SK-N-SH treated with all-trans-retinoic acid at 6 μM for 48 hours (cell line): ENCODE data around the gene PROZ.

Source experiments
- ATAC-seq: fragments of 200-7000 bp; cut with Tn5 transposase; 3 replicates; pipeline ENCODE4 v1.9.1; 2020; ENCODE audit warnings: mild to moderate bottlenecking, moderate library complexity
- ARNTL ChIP-seq: fragments of 450-650 bp; formaldehyde crosslinking; IDR thresholded peaks from 2 replicates; pipeline ENCODE4 v1.5.0; 2020; ENCODE audit warnings: low read depth, mild to moderate bottlenecking, moderate library complexity, borderline replicate concordance
- BACH2 ChIP-seq: fragments of 250-450 bp; sonication (Bioruptor Pico); IDR thresholded peaks from 2 replicates; pipeline ENCODE4 v1.9.0; 2021; ENCODE audit warnings: mild to moderate bottlenecking, borderline replicate concordance
- CSDC2 ChIP-seq: fragments of 250-450 bp; sonication (Bioruptor Pico); IDR thresholded peaks from 2 replicates; pipeline ENCODE4 v1.5.0; 2020; ENCODE audit warnings: mild to moderate bottlenecking, moderate library complexity
- CSRNP3 ChIP-seq: fragments of 250-450 bp; sonication (Bioruptor Pico); IDR thresholded peaks from 2 replicates; pipeline ENCODE4 v1.5.1; 2021; ENCODE audit warnings: mild to moderate bottlenecking, moderate library complexity
- ESRRG ChIP-seq: fragments of 250-450 bp; sonication (Bioruptor Pico); IDR thresholded peaks from 2 replicates; pipeline ENCODE4 v1.6.1; 2021; ENCODE audit warnings: mild to moderate bottlenecking
- GLIS3 ChIP-seq: fragments of 250-450 bp; sonication (Bioruptor Pico); IDR thresholded peaks from 2 replicates; pipeline ENCODE4 v1.5.0; 2020; ENCODE audit warnings: mild to moderate bottlenecking, moderate library complexity
- ISL1 ChIP-seq: fragments of 250-450 bp; sonication (Bioruptor Pico); IDR thresholded peaks from 2 replicates; pipeline ENCODE4 v2.1.2; 2022; ENCODE audit warnings: mild to moderate bottlenecking, moderate library complexity
- OSR1 ChIP-seq: fragments of 250-450 bp; sonication (Bioruptor Pico); IDR thresholded peaks from 2 replicates; pipeline ENCODE4 v1.8.0; 2022; ENCODE audit warnings: moderate library complexity, mild to moderate bottlenecking, inconsistent platforms
- PATZ1 ChIP-seq: fragments of 250-450 bp; sonication (Bioruptor Pico); IDR thresholded peaks from 2 replicates; pipeline ENCODE4 v1.8.0; 2020; ENCODE audit warnings: mild to moderate bottlenecking, moderate library complexity, borderline replicate concordance
- PPARA ChIP-seq: fragments of 250-450 bp; sonication (Bioruptor Pico); IDR thresholded peaks from 2 replicates; pipeline ENCODE4 v1.5.0; 2020; ENCODE audit warnings: mild to moderate bottlenecking, borderline replicate concordance
- RARB ChIP-seq: fragments of 250-450 bp; sonication (Bioruptor Pico); IDR thresholded peaks from 2 replicates; pipeline ENCODE4 v1.8.0; 2021; ENCODE audit warnings: mild to moderate bottlenecking, moderate library complexity
- SNAI2 ChIP-seq: fragments of 250-450 bp; sonication (Bioruptor Pico); IDR thresholded peaks from 2 replicates; pipeline ENCODE4 v1.5.0; 2020; ENCODE audit warnings: mild to moderate bottlenecking, moderate library complexity
- TCF4 ChIP-seq: fragments of 250-450 bp; sonication (Bioruptor Pico); IDR thresholded peaks from 2 replicates; pipeline ENCODE4 v1.8.0; 2021; ENCODE audit warnings: mild to moderate bottlenecking, moderate library complexity, borderline replicate concordance
- TOX ChIP-seq: fragments of 250-450 bp; sonication (Bioruptor Pico); IDR thresholded peaks from 2 replicates; pipeline ENCODE4 v1.8.0; 2021; ENCODE audit warnings: mild to moderate bottlenecking, moderate library complexity, borderline replicate concordance
- TSHZ2 ChIP-seq: fragments of 250-450 bp; sonication (Bioruptor Pico); IDR thresholded peaks from 2 replicates; pipeline ENCODE4 v1.5.0; 2020; ENCODE audit warnings: mild to moderate bottlenecking, moderate library complexity
- ZFP30 ChIP-seq: fragments of 450-650 bp; formaldehyde crosslinking; IDR thresholded peaks from 2 replicates; pipeline ENCODE4 v1.5.0; 2022; ENCODE audit warnings: mild to moderate bottlenecking, moderate library complexity
- ZNF565 ChIP-seq: fragments of 450-650 bp; formaldehyde crosslinking; conservative IDR thresholded peaks from 2 replicates; pipeline ENCODE4 v1.5.0; 2020; ENCODE audit warnings: low read depth, mild to moderate bottlenecking, moderate library complexity
- ZNF70 ChIP-seq: fragments of 450-650 bp; formaldehyde crosslinking; IDR thresholded peaks from 2 replicates; pipeline ENCODE4 v1.5.0; 2020; ENCODE audit warnings: mild to moderate bottlenecking, moderate library complexity
- ZNF8 ChIP-seq: fragments of 450-650 bp; formaldehyde crosslinking; IDR thresholded peaks from 2 replicates; pipeline ENCODE4 v1.5.0; 2020; ENCODE audit warnings: mild to moderate bottlenecking, moderate library complexity
- TF ChIP-seq, protein P1 (sequence below): fragments of 250-450 bp; sonication (Bioruptor Pico); IDR thresholded peaks from 2 replicates; pipeline ENCODE4 v1.5.1; 2020; ENCODE audit warnings: low read depth, mild to moderate bottlenecking, moderate library complexity
- TF ChIP-seq, protein P2 (sequence below): fragments of 250-450 bp; sonication (Bioruptor Pico); IDR thresholded peaks from 2 replicates; pipeline ENCODE4 v1.8.0; 2021; ENCODE audit warnings: low read depth, mild to moderate bottlenecking, moderate library complexity, borderline replicate concordance

Gene PROZ

DNA sequence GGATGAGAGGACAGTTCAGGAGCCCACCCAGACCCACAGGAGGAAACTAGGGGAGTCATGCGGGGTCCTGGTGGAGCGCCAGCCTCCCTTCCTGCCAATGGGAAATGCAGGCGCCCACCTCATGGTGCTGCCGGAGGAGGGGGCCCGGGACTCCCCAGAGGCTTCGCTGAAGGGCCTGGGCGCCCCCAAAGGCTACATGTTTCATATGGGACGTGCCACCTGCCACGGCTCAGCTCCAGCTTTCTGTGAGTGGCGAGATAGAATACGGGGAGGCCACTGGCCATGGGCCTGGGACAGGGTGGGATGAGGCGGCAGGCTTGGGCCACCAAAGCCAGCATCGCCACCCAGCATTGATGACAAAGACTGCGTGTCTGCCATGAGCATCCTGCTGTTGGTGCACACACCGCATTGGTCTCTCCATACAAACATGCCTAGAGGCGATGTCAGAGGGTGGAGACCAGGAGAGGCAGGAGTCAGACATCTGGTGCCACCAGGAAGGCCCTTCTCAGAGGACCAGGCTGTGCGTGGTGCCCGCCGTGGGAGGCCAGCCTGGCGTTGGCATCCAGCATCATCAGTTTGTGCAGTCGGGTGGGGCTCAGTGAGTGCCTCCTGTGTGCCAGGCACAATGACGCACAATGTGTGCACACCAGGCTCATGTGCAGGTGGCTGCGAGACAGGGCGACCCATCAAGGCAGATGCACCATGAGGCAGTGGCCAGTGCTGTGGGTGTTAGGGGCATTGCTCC, 37.1 kb upstream of the PROZ start:
- no peak for ATAC-seq
- no peak for TF ChIP-seq CSDC2 (CRISPR knock-in tag)
- TF ChIP-seq BACH2 (CRISPR knock-in tag) = no peak
- no peak for TF ChIP-seq ZFP30 (CRISPR knock-in tag)
- no peak for TF ChIP-seq GLIS3 (CRISPR knock-in tag)
- no peak for TF ChIP-seq TSHZ2 (CRISPR knock-in tag)
- TF ChIP-seq, protein P1, sequence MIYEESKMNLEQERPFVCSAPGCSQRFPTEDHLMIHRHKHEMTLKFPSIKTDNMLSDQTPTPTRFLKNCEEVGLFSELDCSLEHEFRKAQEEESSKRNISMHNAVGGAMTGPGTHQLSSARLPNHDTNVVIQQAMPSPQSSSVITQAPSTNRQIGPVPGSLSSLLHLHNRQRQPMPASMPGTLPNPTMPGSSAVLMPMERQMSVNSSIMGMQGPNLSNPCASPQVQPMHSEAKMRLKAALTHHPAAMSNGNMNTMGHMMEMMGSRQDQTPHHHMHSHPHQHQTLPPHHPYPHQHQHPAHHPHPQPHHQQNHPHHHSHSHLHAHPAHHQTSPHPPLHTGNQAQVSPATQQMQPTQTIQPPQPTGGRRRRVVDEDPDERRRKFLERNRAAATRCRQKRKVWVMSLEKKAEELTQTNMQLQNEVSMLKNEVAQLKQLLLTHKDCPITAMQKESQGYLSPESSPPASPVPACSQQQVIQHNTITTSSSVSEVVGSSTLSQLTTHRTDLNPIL (CRISPR knock-in tag) = no peak
- no peak for TF ChIP-seq ZNF565 (CRISPR knock-in tag)
- TF ChIP-seq ARNTL (CRISPR knock-in tag) = no peak
- TF ChIP-seq ISL1 (CRISPR knock-in tag) = no peak
- TF ChIP-seq ZNF8 (CRISPR knock-in tag) = no peak
- no peak for TF ChIP-seq OSR1 (CRISPR knock-in tag)
- TF ChIP-seq ZNF70 (CRISPR knock-in tag) = no peak
- no peak for TF ChIP-seq RARB
- no peak for TF ChIP-seq CSRNP3 (CRISPR knock-in tag)
- TF ChIP-seq SNAI2 = no peak

- no peak; the same call in 2 of the 3 replicates for ATAC-seq
- TF ChIP-seq GLIS3 (CRISPR knock-in tag) = no peak
- no peak for TF ChIP-seq CSDC2 (CRISPR knock-in tag)
- TF ChIP-seq SNAI2 = no peak
- no peak for TF ChIP-seq ARNTL (CRISPR knock-in tag)
- no peak for TF ChIP-seq ZNF565 (CRISPR knock-in tag)
- TF ChIP-seq TOX (CRISPR knock-in tag) = no peak
- no peak for TF ChIP-seq ESRRG
- TF ChIP-seq ISL1 (CRISPR knock-in tag) = no peak
- TF ChIP-seq RARB = no peak
- no peak for TF ChIP-seq ZNF70 (CRISPR knock-in tag)
- TF ChIP-seq OSR1 (CRISPR knock-in tag) = no peak
- no peak for TF ChIP-seq PPARA
- TF ChIP-seq TCF4 = no peak
- TF ChIP-seq PATZ1 (CRISPR knock-in tag) = no peak
- no peak for TF ChIP-seq ZNF8 (CRISPR knock-in tag)
These were observed 36.4 kb upstream of the PROZ start for GRCh38 chr13:113121928-113122471.

GRCh38 chr13:113122550-113123225, 35.8 kb upstream of the PROZ start, which contains the start of gene F10:
TSS of gene F10 (plus strand) at chr13:113122799. CDS start at chr13:113122856, 57 bp downstream.
- peak; percentile 97 for ATAC-seq
- TF ChIP-seq GLIS3 (CRISPR knock-in tag) (no peak), ISL1 (CRISPR knock-in tag) (no peak), RARB (no peak)
- TF ChIP-seq, protein P2, sequence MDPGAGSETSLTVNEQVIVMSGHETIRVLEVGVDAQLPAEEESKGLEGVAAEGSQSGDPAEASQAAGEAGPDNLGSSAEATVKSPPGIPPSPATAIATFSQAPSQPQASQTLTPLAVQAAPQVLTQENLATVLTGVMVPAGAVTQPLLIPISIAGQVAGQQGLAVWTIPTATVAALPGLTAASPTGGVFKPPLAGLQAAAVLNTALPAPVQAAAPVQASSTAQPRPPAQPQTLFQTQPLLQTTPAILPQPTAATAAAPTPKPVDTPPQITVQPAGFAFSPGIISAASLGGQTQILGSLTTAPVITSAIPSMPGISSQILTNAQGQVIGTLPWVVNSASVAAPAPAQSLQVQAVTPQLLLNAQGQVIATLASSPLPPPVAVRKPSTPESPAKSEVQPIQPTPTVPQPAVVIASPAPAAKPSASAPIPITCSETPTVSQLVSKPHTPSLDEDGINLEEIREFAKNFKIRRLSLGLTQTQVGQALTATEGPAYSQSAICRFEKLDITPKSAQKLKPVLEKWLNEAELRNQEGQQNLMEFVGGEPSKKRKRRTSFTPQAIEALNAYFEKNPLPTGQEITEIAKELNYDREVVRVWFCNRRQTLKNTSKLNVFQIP = no peak
